ENCODE measurements around the gene XIRP2.

DNA sequence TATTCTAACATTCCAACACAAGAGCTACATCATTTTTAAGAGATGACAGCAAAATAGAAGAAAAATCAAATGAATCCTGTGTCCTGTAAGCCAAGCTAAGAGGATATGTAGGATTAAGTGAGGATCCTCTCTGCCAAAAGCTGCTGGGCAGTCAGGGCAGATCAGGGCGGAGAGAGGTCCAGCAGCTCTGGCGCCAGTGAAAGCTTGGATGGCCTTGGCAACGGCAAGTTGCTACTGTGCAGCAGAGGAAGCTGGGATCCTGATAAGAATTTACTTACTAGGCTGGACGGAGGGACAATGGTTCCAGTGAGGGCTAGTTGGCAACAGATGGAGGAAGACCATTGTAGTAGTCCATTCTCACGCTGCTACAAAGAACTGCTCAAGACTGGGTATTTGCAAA is 391.5 kb downstream of the XIRP2 start:
- TF ChIP-seq EZH2 (IDR thresholded peaks at IDR 0.05) = no peak
- TF ChIP-seq POLR2AphosphoS5 (IDR thresholded peaks at IDR 0.05; ENCODE audit: borderline replicate concordance, low read depth, low read length) = no peak
- no peak for TF ChIP-seq FOXP2 (optimal IDR thresholded peaks at IDR 0.05; ENCODE audit: control extremely low read depth, extremely low read length, insufficient read depth)

Measured in SK-N-MC (cell line).